Parathyroid adenoma (tissue), 2 donors: ENCODE results near the gene MROH7.

ENCODE experiments used
- H2AFZ ChIP-seq: fragments of 300-600 bp; sonication (generic); one replicate; pipeline ENCODE4 v1.7.0; 2017; ENCODE audit warnings: antibody characterized with exemption, mild to moderate bottlenecking
- H3K27ac ChIP-seq: fragments of 300-600 bp; sonication (generic); one replicate; pipeline ENCODE4 v1.7.0; 2017
- H3K27me3 ChIP-seq: fragments of 300-600 bp; sonication (generic); one replicate; pipeline ENCODE4 v1.7.0; 2017; ENCODE audit warnings: low read length; ENCODE audit not compliant: control insufficient read depth, insufficient read depth
- H3K36me3 ChIP-seq: fragments of 300-600 bp; sonication (generic); one replicate; pipeline ENCODE4 v1.7.0; 2017; ENCODE audit warnings: low read length; ENCODE audit not compliant: control insufficient read depth, insufficient read depth
- H3K4me1 ChIP-seq: fragments of 300-600 bp; sonication (generic); one replicate; pipeline ENCODE4 v1.7.0; 2017; ENCODE audit warnings: control low read depth
- H3K4me2 ChIP-seq: fragments of 300-600 bp; sonication (generic); one replicate; pipeline ENCODE4 v1.7.0; 2017; ENCODE audit warnings: low read length
- H3K4me3 ChIP-seq: fragments of 300-600 bp; sonication (generic); one replicate; pipeline ENCODE4 v1.7.0; 2017; ENCODE audit warnings: low read depth, low read length
- H3K79me2 ChIP-seq: fragments of 300-600 bp; sonication (generic); one replicate; pipeline ENCODE4 v1.7.0; 2017; ENCODE audit warnings: control low read depth
- H3K9ac ChIP-seq: fragments of 300-600 bp; sonication (generic); one replicate; pipeline ENCODE4 v1.7.0; 2017; ENCODE audit warnings: mild to moderate bottlenecking
- H3K9me3 ChIP-seq: fragments of 300-600 bp; sonication (generic); one replicate; pipeline ENCODE4 v1.7.0; 2017; ENCODE audit warnings: low read length; ENCODE audit not compliant: control insufficient read depth
- TF ChIP-seq, protein P1 (sequence below): fragments of 300-600 bp; sonication (generic); IDR thresholded peaks from one replicate; pipeline ENCODE4 v1.7.0; 2017; ENCODE audit warnings: antibody characterized with exemption, mild to moderate bottlenecking
- donor health status: primary hyperparathyroidism.

The MROH7 gene

GRCh38 chr1:54614024-54614423 lies 27.6 kb upstream of the MROH7 start:
- no peaks in the 10 kb centered on the region for H3K27me3 ChIP-seq

DNA sequence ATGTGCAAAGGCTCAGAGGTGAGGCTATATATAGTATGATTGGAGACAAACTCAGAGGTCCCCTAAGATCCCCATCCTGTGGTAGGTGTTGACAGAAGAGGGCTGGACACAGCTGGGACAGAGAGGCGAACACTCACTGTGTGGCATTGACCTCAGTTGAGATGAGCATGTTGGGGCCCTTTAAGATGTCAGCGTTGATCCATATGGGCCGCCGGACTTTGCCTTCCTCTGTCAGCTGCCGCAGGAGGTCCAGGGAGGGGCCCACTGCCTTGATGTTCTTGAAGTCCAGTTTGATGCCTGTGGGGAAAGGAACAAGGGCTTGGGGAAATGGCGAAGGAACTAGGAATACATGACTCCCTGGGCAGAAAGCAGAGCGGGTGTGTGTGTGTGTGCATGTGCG lies 27.0 kb upstream of the MROH7 start:
- H3K9me3 ChIP-seq, result no peaks in the 10 kb centered on the region
- no peaks in the 10 kb centered on the region for H3K4me1 ChIP-seq
- TF ChIP-seq, protein P1, sequence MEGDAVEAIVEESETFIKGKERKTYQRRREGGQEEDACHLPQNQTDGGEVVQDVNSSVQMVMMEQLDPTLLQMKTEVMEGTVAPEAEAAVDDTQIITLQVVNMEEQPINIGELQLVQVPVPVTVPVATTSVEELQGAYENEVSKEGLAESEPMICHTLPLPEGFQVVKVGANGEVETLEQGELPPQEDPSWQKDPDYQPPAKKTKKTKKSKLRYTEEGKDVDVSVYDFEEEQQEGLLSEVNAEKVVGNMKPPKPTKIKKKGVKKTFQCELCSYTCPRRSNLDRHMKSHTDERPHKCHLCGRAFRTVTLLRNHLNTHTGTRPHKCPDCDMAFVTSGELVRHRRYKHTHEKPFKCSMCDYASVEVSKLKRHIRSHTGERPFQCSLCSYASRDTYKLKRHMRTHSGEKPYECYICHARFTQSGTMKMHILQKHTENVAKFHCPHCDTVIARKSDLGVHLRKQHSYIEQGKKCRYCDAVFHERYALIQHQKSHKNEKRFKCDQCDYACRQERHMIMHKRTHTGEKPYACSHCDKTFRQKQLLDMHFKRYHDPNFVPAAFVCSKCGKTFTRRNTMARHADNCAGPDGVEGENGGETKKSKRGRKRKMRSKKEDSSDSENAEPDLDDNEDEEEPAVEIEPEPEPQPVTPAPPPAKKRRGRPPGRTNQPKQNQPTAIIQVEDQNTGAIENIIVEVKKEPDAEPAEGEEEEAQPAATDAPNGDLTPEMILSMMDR, result no peak
- H3K36me3 ChIP-seq, result no peaks in the 10 kb centered on the region
- no peak overlapping the region for H3K4me3 ChIP-seq
- H3K4me2 ChIP-seq, result no peak overlapping the region
- no peak overlapping the region for H3K27ac ChIP-seq
- H3K79me2 ChIP-seq, result no peaks in the 10 kb centered on the region
- H3K9ac ChIP-seq, result no peak overlapping the region
- H3K27me3 ChIP-seq, result no peaks in the 10 kb centered on the region
- no peak overlapping the region for H2AFZ ChIP-seq

More at GRCh38 chr1:54614024-54614423, 27.6 kb upstream of the MROH7 start:
- H3K9ac ChIP-seq, result no peak overlapping the region
- no peaks in the 10 kb centered on the region for H3K4me1 ChIP-seq
- H3K9me3 ChIP-seq, result no peaks in the 10 kb centered on the region
- no peak overlapping the region for H3K4me3 ChIP-seq
- H3K36me3 ChIP-seq, result no peaks in the 10 kb centered on the region
- H2AFZ ChIP-seq, result no peak overlapping the region
- no peaks in the 10 kb centered on the region for H3K79me2 ChIP-seq
- H3K27ac ChIP-seq, result no peak overlapping the region
- no peak overlapping the region for H3K4me2 ChIP-seq
- TF ChIP-seq, protein P1, result no peak

- Histone ChIP-seq H3K4me3 (no peak overlapping the region), H3K27ac (no peak overlapping the region), H3K4me2 (no peak overlapping the region), H3K9me3 (no peaks in the 10 kb centered on the region), H3K27me3 (no peaks in the 10 kb centered on the region), H3K4me1 (no peaks in the 10 kb centered on the region), H2AFZ (no peak overlapping the region), H3K79me2 (no peaks in the 10 kb centered on the region), H3K9ac (no peak overlapping the region), H3K36me3 (no peaks in the 10 kb centered on the region)
- TF ChIP-seq, protein P1, result no peak
Observed at GRCh38 chr1:54615531-54616279, 25.9 kb upstream of the MROH7 start.

DNA sequence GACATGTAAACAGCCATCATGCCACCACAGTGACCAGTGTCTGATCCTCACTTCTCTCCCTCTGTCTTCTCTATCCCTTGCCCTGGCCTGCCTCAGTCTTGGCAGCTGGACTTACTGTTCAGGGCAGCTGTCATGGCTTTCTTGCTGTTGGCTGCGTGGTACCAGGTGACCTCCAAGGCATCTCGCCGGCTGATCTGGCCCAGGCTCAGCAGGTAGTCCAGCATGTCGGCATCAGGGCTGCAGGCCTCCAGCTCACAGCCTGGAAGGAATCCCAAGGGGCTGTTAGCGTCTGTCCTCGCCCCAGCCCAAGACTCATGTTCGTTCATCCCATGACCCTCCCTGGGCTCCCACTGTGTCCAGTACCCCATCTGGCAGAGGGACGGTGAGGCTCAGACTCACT lies 21.8 kb upstream of the MROH7 start:
- Histone ChIP-seq H3K4me2 (no peak overlapping the region), H3K9me3 (no peaks in the 10 kb centered on the region), H3K4me1 (no peaks in the 10 kb centered on the region), H2AFZ (no peak overlapping the region), H3K27me3 (no peaks in the 10 kb centered on the region), H3K79me2 (no peaks in the 10 kb centered on the region), H3K27ac (no peak overlapping the region), H3K36me3 (no peaks in the 10 kb centered on the region), H3K4me3 (no peak overlapping the region), H3K9ac (no peak overlapping the region)
- TF ChIP-seq, protein P1, result no peak
